HepG2 (cell line): ENCODE data around the gene STX10. TPM values are rescaled to one million over a fixed set of nuclear protein-coding genes. Genes with fewer than 3 reads are reported as not detected.
A peak's percentile ranks its signal among the peaks of the same experiment; 100 is the strongest.

Experiments
- ATRX ChIP-seq: sonication (generic); formaldehyde crosslinking; IDR thresholded peaks from 2 replicates; pipeline ENCODE4 v1.4.0; 2020; ENCODE audit warnings: missing genetic modification reagents, borderline replicate concordance
- DNMT3B ChIP-seq: conservative IDR thresholded peaks from 2 replicates; pipeline ENCODE4 v1.6.1; 2016; ENCODE audit warnings: missing biosample characterization, control low read depth
- KAT8 ChIP-seq: IDR thresholded peaks from 2 replicates; pipeline ENCODE4 v1.6.1; 2016; ENCODE audit warnings: missing genetic modification reagents, missing compliant biosample characterization
- NFIC ChIP-seq: IDR thresholded peaks from 2 replicates; pipeline ENCODE4 v1.6.1; 2012; ENCODE audit warnings: mild to moderate bottlenecking, low read length, inconsistent platforms
- PHB2 ChIP-seq: fragments of 450-650 bp; IDR thresholded peaks from 2 replicates; pipeline ENCODE4 v1.6.1; 2018; ENCODE audit not compliant: partially characterized antibody
- RXRA ChIP-seq: sonication (generic); formaldehyde crosslinking; IDR thresholded peaks from 2 replicates; pipeline ENCODE4 v1.5.1; 2020; ENCODE audit warnings: missing genetic modification reagents
- ZBTB7B ChIP-seq: sonication (generic); formaldehyde crosslinking; IDR thresholded peaks from 2 replicates; pipeline ENCODE4 v1.4.0; 2020; ENCODE audit warnings: missing genetic modification reagents
- ZC3H13 ChIP-seq: sonication (generic); formaldehyde crosslinking; IDR thresholded peaks from 2 replicates; pipeline ENCODE4 v1.8.1; 2023; ENCODE audit warnings: mild to moderate bottlenecking, missing genetic modification reagents, moderate library complexity
- ZFY ChIP-seq: sonication (generic); formaldehyde crosslinking; IDR thresholded peaks from 2 replicates; pipeline ENCODE4 v1.4.0; 2020; ENCODE audit warnings: missing genetic modification reagents
- ZNF235 ChIP-seq: sonication (generic); formaldehyde crosslinking; IDR thresholded peaks from 2 replicates; pipeline ENCODE4 v1.8.1; 2023; ENCODE audit warnings: mild to moderate bottlenecking, missing genetic modification reagents, borderline replicate concordance
- polyA plus RNA-seq, 8 experiments: library from polyadenylated mRNA; depleted of rRNA in 3 of 8; stranded (reverse) in 7 of 8; unstranded in 1 of 8; fragments of >200 nt; fragmentation: Illumina TruSeq in 4 of 8; extraction: Trizol in 4 of 8; gene quantifications; 2 replicates each; pipeline versions ENCODE4 v1.2.1 to v1.2.3, GENCODE V29; 2011 to 2016; ENCODE audit warnings: low read depth in 4 of 8, missing spikeins in 1 of 8, mixed read lengths in 1 of 8; ENCODE audit not compliant: insufficient read depth in 1 of 8
- total RNA-seq, 5 experiments: library from RNA; depleted of rRNA; stranded (reverse); fragments of >200 nt; fragmentation: Illumina TruSeq; extraction: Trizol; gene quantifications; 2 replicates each; pipeline ENCODE4 v1.2.3, GENCODE V29; 2016; ENCODE audit warnings: low read depth in 1 of 5
- TF ChIP-seq, protein P1 (sequence below): sonication (generic); formaldehyde crosslinking; IDR thresholded peaks from 2 replicates; pipeline ENCODE4 v1.4.0; 2020; ENCODE audit warnings: low read depth, missing genetic modification reagents
- TF ChIP-seq, protein P2 (sequence below): sonication (generic); formaldehyde crosslinking; IDR thresholded peaks from 2 replicates; pipeline ENCODE4 v1.5.0; 2020; ENCODE audit warnings: mild to moderate bottlenecking, missing genetic modification reagents, borderline replicate concordance
- TF ChIP-seq, protein P3 (sequence below): sonication (generic); formaldehyde crosslinking; IDR thresholded peaks from 2 replicates; pipeline ENCODE4 v1.4.0; 2020; ENCODE audit warnings: mild to moderate bottlenecking, missing genetic modification reagents, borderline replicate concordance
- TF ChIP-seq, protein P4 (sequence below), 2 experiments: sonication (generic) in 1 of 2; formaldehyde crosslinking in 1 of 2; IDR thresholded peaks; 2 replicates each; pipeline versions ENCODE4 v1.5.1 to v1.6.1; 2011 to 2020; ENCODE audit warnings: borderline replicate concordance in 1 of 2, low read depth in 1 of 2, low read length in 1 of 2, mild to moderate bottlenecking in 1 of 2, missing genetic modification reagents in 1 of 2, moderate library complexity in 1 of 2
- TF ChIP-seq, protein P5 (sequence below): sonication (generic); formaldehyde crosslinking; IDR thresholded peaks from 2 replicates; pipeline ENCODE4 v1.4.0; 2020; ENCODE audit warnings: missing genetic modification reagents

STX10 gene
- total and polyA plus RNA-seq, 2 of the 13 experiments (the other 11 are each of a cell fraction or from before 2014, with no cell fraction given): 47.9 to 66.4 TPM

DNA sequence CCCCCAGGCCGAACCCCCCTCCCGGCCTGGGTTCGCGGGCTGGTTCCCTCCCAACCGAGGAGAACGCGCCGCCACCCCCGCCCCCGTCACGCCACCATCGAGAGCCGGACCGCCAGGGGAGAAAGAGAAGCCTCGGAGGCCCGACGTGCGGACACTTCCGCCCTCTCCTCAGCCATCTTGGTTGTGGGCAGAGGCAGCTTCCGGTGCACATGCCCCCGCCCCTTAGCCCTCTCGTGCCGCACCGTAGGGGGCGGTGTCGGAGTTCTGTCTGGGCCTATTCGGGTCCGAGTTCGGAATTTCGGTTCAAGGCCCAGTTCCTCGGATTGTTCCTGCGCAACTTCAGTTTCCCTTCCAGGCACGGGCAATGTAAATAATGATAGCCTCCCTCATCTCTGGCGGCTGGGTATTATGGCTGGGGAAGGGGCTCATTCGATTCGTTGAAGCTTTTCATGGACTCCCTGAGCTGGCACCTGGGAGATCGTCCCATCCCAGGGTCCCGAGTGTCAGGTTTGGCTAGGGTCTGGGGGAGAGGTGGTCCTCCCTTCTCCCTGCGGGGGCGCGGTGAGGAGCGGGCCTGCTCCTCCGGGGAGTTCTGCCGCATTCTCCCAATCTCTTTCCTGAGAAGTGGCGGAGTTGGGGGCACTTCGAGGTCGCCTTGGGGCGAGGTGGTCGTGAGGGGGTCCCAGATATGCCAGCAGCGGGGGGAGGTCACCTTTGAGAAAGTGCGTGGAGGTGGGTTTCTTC is at the start of gene STX10, which contains the start of gene IER2 (continued):
- TF ChIP-seq, protein P1, sequence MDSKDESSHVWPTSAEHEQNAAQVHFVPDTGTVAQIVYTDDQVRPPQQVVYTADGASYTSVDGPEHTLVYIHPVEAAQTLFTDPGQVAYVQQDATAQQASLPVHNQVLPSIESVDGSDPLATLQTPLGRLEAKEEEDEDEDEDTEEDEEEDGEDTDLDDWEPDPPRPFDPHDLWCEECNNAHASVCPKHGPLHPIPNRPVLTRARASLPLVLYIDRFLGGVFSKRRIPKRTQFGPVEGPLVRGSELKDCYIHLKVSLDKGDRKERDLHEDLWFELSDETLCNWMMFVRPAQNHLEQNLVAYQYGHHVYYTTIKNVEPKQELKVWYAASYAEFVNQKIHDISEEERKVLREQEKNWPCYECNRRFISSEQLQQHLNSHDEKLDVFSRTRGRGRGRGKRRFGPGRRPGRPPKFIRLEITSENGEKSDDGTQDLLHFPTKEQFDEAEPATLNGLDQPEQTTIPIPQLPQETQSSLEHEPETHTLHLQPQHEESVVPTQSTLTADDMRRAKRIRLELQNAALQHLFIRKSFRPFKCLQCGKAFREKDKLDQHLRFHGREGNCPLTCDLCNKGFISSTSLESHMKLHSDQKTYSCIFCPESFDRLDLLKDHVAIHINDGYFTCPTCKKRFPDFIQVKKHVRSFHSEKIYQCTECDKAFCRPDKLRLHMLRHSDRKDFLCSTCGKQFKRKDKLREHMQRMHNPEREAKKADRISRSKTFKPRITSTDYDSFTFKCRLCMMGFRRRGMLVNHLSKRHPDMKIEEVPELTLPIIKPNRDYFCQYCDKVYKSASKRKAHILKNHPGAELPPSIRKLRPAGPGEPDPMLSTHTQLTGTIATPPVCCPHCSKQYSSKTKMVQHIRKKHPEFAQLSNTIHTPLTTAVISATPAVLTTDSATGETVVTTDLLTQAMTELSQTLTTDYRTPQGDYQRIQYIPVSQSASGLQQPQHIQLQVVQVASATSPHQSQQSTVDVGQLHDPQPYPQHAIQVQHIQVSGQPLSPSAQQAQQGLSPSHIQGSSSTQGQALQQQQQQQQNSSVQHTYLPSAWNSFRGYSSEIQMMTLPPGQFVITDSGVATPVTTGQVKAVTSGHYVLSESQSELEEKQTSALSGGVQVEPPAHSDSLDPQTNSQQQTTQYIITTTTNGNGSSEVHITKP: peak; percentile 76
- TF ChIP-seq, protein P2, sequence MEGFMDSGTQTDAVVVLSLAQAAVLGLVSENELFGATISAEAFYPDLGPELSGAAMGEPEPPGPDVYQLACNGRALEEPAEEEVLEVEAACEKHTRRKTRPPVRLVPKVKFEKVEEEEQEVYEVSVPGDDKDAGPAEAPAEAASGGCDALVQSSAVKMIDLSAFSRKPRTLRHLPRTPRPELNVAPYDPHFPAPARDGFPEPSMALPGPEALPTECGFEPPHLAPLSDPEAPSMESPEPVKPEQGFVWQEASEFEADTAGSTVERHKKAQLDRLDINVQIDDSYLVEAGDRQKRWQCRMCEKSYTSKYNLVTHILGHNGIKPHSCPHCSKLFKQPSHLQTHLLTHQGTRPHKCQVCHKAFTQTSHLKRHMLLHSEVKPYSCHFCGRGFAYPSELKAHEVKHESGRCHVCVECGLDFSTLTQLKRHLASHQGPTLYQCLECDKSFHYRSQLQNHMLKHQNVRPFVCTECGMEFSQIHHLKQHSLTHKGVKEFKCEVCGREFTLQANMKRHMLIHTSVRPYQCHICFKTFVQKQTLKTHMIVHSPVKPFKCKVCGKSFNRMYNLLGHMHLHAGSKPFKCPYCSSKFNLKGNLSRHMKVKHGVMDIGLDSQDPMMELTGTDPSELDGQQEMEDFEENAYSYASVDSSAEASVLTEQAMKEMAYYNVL (CRISPR knock-in tag): no peak; the same call in 1 of the 2 replicates
- TF ChIP-seq PHB2 (no peak), KAT8 (CRISPR knock-in tag) (peak; percentile 92), ZFY (CRISPR knock-in tag) (peak; percentile 88), NFIC (no peak), ZNF235 (CRISPR knock-in tag) (no peak; the same call in 1 of the 2 replicates), RXRA (CRISPR knock-in tag) (peak; percentile 74; the same call in 1 of the 2 replicates), ATRX (CRISPR knock-in tag) (no peak), ZBTB7B (CRISPR knock-in tag) (peak; percentile 16; the same call in 1 of the 2 replicates), ZC3H13 (CRISPR knock-in tag) (no peak), DNMT3B (CRISPR knock-in tag) (no peak)
- TF ChIP-seq, protein P3, sequence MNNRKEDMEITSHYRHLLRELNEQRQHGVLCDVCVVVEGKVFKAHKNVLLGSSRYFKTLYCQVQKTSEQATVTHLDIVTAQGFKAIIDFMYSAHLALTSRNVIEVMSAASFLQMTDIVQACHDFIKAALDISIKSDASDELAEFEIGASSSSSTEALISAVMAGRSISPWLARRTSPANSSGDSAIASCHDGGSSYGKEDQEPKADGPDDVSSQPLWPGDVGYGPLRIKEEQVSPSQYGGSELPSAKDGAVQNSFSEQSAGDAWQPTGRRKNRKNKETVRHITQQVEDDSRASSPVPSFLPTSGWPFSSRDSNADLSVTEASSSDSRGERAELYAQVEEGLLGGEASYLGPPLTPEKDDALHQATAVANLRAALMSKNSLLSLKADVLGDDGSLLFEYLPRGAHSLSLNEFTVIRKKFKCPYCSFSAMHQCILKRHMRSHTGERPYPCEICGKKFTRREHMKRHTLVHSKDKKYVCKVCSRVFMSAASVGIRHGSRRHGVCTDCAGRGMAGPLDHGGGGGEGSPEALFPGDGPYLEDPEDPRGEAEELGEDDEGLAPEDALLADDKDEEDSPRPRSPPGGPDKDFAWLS (CRISPR knock-in tag): no peak
- TF ChIP-seq, protein P4, sequence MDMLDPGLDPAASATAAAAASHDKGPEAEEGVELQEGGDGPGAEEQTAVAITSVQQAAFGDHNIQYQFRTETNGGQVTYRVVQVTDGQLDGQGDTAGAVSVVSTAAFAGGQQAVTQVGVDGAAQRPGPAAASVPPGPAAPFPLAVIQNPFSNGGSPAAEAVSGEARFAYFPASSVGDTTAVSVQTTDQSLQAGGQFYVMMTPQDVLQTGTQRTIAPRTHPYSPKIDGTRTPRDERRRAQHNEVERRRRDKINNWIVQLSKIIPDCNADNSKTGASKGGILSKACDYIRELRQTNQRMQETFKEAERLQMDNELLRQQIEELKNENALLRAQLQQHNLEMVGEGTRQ (IDR thresholded peaks at IDR 0.05; ENCODE audit: low read depth, low read length): no peak
- TF ChIP-seq, protein P4 (CRISPR knock-in tag; IDR thresholded peaks at IDR 0.05; ENCODE audit: borderline replicate concordance): no peak; the same call in 1 of the 2 replicates
- TF ChIP-seq, protein P5, sequence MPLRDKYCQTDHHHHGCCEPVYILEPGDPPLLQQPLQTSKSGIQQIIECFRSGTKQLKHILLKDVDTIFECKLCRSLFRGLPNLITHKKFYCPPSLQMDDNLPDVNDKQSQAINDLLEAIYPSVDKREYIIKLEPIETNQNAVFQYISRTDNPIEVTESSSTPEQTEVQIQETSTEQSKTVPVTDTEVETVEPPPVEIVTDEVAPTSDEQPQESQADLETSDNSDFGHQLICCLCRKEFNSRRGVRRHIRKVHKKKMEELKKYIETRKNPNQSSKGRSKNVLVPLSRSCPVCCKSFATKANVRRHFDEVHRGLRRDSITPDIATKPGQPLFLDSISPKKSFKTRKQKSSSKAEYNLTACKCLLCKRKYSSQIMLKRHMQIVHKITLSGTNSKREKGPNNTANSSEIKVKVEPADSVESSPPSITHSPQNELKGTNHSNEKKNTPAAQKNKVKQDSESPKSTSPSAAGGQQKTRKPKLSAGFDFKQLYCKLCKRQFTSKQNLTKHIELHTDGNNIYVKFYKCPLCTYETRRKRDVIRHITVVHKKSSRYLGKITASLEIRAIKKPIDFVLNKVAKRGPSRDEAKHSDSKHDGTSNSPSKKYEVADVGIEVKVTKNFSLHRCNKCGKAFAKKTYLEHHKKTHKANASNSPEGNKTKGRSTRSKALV (CRISPR knock-in tag): no peak
